NB4 (cell line): Measurements from ENCODE around the gene MARK2.
"Not testable (repeated sequence)": the region's sequence is repeated elsewhere in the genome, so short reads cannot be mapped to it uniquely, and the experiment has no call there.

Experiments used
- DNase-seq: peaks from one replicate; pipeline ENCODE4 v3.0.0; 2010; ENCODE audit warnings: low read depth
- H3K4me3 ChIP-seq: one replicate; pipeline ENCODE4 v1.5.1; 2011; ENCODE audit warnings: mild to moderate bottlenecking, low read depth, low read length, moderate library complexity
- MYC ChIP-seq: IDR thresholded peaks from 2 replicates; pipeline ENCODE4 v1.6.1; 2011; ENCODE audit warnings: low read depth, low read length
- POLR2A ChIP-seq: IDR thresholded peaks from 2 replicates; pipeline ENCODE4 v1.6.1; 2011; ENCODE audit warnings: mild to moderate bottlenecking; ENCODE audit not compliant: insufficient read length; ENCODE audit errors: extremely low read depth
- TF ChIP-seq, protein P1 (sequence below): IDR thresholded peaks from 2 replicates; pipeline ENCODE4 v1.6.1; 2011; ENCODE audit warnings: low read depth, low read length
- TF ChIP-seq, protein P2 (sequence below): IDR thresholded peaks from one replicate; pipeline ENCODE4 v1.5.1; 2012; ENCODE audit warnings: low read depth, low read length

The MARK2 gene

DNA sequence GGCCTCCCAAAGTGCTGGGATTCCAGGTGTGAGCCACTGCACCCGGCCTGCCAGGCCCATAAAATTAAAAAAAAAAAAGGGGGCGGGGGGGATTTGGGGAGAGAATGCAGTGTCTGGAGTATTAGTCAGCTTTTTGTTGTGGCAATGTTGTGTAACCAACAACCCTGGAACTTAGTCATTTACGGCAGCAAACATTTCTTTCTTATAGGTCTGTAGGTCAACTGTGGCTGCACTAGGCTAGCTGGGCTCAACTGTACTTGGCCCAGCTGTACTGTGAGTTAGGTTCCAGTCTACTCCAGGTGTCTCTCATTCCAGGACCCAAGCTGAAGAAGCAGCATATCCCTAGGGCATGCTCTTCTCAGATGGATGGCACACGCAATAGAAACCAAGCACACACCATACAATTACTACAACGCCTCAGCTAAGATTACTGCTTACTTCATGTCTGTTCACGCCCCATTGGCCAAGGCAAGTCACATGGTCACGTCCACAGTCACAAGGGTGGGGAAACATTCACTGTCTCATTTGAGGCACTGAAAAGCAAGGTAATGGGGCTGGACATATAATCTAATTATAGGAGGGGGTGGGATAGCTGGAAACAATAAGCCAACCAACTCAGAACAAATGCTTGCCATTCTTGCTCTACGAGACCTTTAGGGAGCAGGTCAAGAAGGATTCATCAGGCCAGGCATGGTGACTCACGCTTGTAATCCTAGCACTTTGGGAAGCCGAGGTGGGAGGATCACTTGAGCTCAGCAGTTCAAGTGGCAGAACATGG lies 36.1 kb upstream of the MARK2 start:
- TF ChIP-seq POLR2A: no peak
- TF ChIP-seq, protein P1, sequence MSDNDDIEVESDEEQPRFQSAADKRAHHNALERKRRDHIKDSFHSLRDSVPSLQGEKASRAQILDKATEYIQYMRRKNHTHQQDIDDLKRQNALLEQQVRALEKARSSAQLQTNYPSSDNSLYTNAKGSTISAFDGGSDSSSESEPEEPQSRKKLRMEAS: peak; percentile 87
- no peak overlapping the region for H3K4me3 ChIP-seq
- DNase-seq: peak; percentile 79

DNA sequence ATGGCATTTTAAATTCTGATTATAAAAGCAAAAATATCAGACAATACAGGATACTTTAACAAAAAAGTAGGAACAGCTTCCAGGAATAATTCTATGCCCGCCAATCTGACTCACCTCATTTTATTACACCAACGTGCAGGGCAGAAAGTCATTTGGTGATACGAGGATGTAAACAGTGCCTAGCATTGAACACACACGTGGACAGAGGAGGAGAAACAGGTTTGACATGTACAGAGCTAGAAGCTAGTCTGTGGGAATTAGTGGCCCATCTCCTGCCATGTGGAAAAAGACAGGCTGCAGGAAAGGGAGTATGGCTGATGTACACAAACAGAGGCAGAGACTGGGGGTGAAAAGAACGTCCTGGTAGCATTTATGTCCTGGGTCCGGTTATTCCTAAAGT lies 34.7 kb upstream of the MARK2 start:
- no peak overlapping the region for H3K4me3 ChIP-seq
- no peak for DNase-seq
- TF ChIP-seq, protein P1: no peak
- TF ChIP-seq, protein P2, sequence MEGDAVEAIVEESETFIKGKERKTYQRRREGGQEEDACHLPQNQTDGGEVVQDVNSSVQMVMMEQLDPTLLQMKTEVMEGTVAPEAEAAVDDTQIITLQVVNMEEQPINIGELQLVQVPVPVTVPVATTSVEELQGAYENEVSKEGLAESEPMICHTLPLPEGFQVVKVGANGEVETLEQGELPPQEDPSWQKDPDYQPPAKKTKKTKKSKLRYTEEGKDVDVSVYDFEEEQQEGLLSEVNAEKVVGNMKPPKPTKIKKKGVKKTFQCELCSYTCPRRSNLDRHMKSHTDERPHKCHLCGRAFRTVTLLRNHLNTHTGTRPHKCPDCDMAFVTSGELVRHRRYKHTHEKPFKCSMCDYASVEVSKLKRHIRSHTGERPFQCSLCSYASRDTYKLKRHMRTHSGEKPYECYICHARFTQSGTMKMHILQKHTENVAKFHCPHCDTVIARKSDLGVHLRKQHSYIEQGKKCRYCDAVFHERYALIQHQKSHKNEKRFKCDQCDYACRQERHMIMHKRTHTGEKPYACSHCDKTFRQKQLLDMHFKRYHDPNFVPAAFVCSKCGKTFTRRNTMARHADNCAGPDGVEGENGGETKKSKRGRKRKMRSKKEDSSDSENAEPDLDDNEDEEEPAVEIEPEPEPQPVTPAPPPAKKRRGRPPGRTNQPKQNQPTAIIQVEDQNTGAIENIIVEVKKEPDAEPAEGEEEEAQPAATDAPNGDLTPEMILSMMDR: no peak
- TF ChIP-seq POLR2A (no peak), MYC (no peak)

DNA sequence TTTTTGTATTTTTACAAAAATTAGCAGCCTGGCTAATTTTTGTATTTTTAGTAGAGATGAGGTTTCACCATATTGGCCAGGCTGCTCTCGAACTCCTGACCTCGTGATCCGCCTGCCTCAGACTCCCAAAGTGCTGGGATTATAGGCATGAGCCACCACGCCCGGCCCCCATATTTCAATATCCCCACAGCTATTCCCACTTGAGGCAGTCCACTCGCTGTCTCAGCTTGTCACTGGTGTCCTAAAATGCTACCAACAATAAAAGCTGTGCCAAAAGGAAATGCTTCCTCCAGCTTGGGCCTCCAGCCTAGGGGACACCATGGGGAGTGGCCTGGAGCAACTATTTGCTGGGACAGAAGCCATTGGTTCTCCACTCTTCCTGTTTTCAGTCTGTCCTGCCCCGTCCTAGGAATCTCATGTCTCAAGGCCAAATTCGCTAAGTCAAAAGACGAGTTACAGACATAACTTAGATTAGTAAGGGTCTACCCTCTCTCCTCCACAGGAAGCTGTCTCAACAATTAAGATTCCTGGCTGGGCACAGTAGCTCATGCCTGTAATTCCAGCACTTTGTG lies 33.0 kb upstream of the MARK2 start:
- no peak overlapping the region for H3K4me3 ChIP-seq
- TF ChIP-seq MYC: no peak
- TF ChIP-seq, protein P2: no peak
- TF ChIP-seq, protein P1: no peak

DNA sequence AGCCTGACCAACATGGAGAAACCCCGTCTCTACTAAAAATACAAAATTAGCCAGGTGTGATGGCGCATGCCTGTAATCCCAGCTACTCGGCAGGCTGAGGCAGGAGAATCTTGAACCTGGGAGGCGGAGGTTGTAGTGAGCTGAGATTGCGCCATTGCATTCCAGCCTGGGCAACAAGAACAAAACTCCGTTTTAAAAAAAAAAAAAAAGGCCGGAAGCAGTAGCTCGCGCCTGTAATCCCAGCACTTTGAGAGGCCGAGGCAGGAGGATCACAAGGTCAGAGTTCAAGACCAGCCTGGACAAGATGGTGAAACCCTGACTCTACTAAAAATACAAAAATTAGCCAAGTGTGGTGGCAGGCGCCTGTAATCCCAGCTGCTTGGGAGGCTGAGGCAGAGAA lies 28.5 kb upstream of the MARK2 start:
- DNase-seq, H3K4me3 ChIP-seq: not testable (repeated sequence)

More for the DNA sequence above, 33.0 kb upstream of the MARK2 start:
- no peak for DNase-seq

DNA sequence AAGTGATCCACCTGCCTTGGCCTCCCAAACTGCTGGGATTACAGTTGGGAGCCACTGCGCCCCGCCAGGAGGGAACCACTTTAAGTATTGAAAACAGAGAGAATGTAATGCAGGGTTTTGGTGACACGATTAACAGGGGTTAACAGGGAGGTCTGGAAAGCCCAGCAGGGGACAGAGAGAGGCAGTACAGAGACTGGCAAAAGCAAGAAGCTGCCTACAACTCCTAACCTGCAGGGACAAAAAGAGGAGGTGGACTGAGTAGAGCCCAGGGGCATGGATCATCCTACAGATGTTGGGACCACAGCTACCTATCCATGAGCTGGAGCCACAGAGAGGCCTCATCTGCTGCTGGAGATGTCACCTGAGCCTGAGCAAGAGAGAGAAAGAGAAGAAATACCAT lies 27.4 kb upstream of the MARK2 start:
- TF ChIP-seq, protein P1: no peak
- TF ChIP-seq, protein P2: no peak
- TF ChIP-seq POLR2A: no peak
- no peak for TF ChIP-seq MYC
- no peak overlapping the region for H3K4me3 ChIP-seq
- DNase-seq: no peak

DNA sequence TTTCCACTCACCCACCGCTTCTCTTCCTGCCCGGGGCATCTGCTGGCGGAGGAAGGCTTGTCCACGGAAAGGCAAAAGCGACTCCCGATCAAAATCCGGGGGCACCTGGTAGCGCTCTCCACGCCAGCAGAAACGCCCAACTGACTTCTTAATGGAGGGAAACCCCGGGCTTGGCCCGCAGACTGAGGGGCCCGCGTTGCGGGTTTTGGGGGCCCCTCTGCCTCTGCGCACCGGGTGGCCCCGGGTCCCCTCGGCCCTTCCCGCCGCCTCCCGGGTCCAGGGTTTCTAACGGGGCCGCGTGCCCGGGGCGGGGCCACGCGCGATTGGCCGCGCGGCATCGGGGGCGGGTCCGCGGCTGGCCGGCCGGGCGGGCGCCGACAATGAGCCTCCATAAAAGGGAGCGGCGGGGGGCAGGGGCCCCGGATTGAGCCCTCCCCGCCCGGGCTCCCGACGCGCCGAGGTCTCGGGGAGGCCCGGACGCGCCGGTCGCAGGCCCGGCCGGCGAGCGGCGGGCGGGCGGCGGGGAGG lies 25.8 kb upstream of the MARK2 start, which contains the start of gene SPINDOC:
Gene SPINDOC, plus strand, starts transcription at position 422 of the 528 bp plus-strand sequence. CDS start 231 bp downstream, outside the sequence.
- peak within 1 kb of the TSS; percentile 86 for H3K4me3 ChIP-seq
- DNase-seq: peak; percentile 85
- TF ChIP-seq, protein P1: peak; percentile 42; the same call in 1 of the 2 replicates
- TF ChIP-seq, protein P2: no peak
- TF ChIP-seq MYC (no peak), POLR2A (peak; percentile 56)
